Vagina (tissue), 2 donors: ENCODE results near the gene GADD45A. TPM values are rescaled to one million over a fixed set of nuclear protein-coding genes. Genes with fewer than 3 reads are reported as not detected.

Experiments used
- DNase-seq, 2 donors: peaks; one replicate each; pipeline ENCODE4 v3.0.0-alpha.2; 2017; ENCODE audit errors: extremely low spot score in 2 of 2
- H3K27ac ChIP-seq: fragments of 200-600 bp; sonication (generic); one replicate; pipeline ENCODE4 v1.5.1; 2019
- H3K27me3 ChIP-seq: fragments of 200-600 bp; sonication (generic); one replicate; pipeline ENCODE4 v1.5.1; 2019
- H3K36me3 ChIP-seq, 2 donors: fragments of 200-600 bp; sonication (generic); one replicate each; pipeline ENCODE4 v1.5.1; 2017 to 2019
- H3K4me1 ChIP-seq: fragments of 200-600 bp; sonication (generic); one replicate; pipeline ENCODE4 v1.5.1; 2019
- H3K4me3 ChIP-seq, 2 donors: fragments of 200-600 bp; sonication (generic); 1 replicate in 1 of 2; 2 replicates in 1 of 2; pipeline ENCODE4 v1.5.1; 2016 to 2019
- H3K9me3 ChIP-seq: fragments of 200-600 bp; sonication (generic); one replicate; pipeline ENCODE4 v1.5.1; 2019
- CTCF ChIP-seq, 3 experiments: fragments of 450-650 bp in 2 of 3; fragments of 200-600 bp in 1 of 3; sonication (generic) in 1 of 3; IDR thresholded peaks; one replicate each; pipeline ENCODE4 v1.5.1; 2017 to 2019; ENCODE audit warnings: antibody characterized with exemption in 3 of 3, mild to moderate bottlenecking in 2 of 3, moderate library complexity in 2 of 3
- POLR2A ChIP-seq, 2 donors: fragments of 450-650 bp; IDR thresholded peaks; one replicate each; pipeline ENCODE4 v1.6.1; 2017; ENCODE audit warnings: antibody characterized with exemption in 2 of 2, mild to moderate bottlenecking in 2 of 2, moderate library complexity in 2 of 2
- POLR2AphosphoS5 ChIP-seq, 2 donors: sonication (generic); formaldehyde crosslinking; IDR thresholded peaks; one replicate each; pipeline ENCODE4 v1.9.0; 2017; ENCODE audit warnings: antibody characterized with exemption in 2 of 2, mild to moderate bottlenecking in 2 of 2, low read depth in 1 of 2; ENCODE audit not compliant: insufficient read depth in 1 of 2
- intact Hi-C: fragments of 100-400 bp; cut with DNase I; formaldehyde crosslinking; loops from one replicate; pipeline ENCODE4 v1.15.1; 2023
- small RNA-seq: library from RNA; depleted of rRNA; stranded (forward); fragments of <200 nt; gene quantifications from one replicate; pipeline ENCODE3, GENCODE V24; 2016
- total RNA-seq: library from RNA; depleted of rRNA; stranded (reverse); fragments of >200 nt; gene quantifications from one replicate; pipeline ENCODE4 v1.2.3, GENCODE V29; 2016

Gene GADD45A
- total RNA-seq, 1 donor from 2014 or later: 44.4 TPM

DNA sequence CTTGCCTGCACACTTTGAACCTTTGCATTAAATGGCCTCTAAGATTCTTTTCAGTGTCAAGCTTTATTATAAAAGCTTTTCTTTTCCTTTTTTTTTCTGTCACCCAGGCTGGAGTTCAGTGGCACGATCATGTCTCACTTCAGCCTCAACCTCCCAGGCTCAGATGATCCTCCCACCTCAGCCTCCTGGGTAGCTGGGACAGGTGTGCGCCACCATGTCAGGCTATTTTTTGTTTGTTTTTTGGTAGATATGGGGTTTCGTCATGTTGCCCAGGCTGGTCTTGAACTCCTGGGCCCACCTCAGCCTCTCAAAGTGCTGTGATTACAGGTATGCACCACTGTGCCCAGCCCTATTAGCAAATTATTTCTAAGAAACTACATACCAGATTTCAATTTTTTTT is 52.9 kb downstream of the GADD45A start:
- H3K4me1 ChIP-seq: peaks cover 49% of the 10 kb centered on the region
- H3K27ac ChIP-seq: no peak overlapping the region
- no peaks in the 10 kb centered on the region for H3K9me3 ChIP-seq
- H3K4me3 ChIP-seq: no peak overlapping the region
- DNase-seq: no peak
- no peak for TF ChIP-seq POLR2A (IDR thresholded peaks at IDR 0.05)
- no peak for TF ChIP-seq POLR2AphosphoS5 (IDR thresholded peaks at IDR 0.05; ENCODE audit: insufficient read depth in 1 of 2, low read depth in 1 of 2)
- TF ChIP-seq CTCF (IDR thresholded peaks at IDR 0.05): no peak
- no peaks in the 10 kb centered on the region for H3K36me3 ChIP-seq
- no peaks in the 10 kb centered on the region for H3K27me3 ChIP-seq
- intact Hi-C loops: no loop called here

Small RNA genes lying within 50 kb of the gene (small RNA-seq; reads per million reads assigned to genes)
- gene RN7SL392P: not detected

Other genes starting within 250 kb of the GADD45A start
- 71.5 TPM for gene GNG12, start 148.3 kb downstream of the GADD45A start, total RNA-seq